T-helper 17 cell (primary cell): Measurements from ENCODE around the gene MYO9B. TPM values are rescaled to one million over a fixed set of nuclear protein-coding genes. Genes with fewer than 3 reads are reported as not detected.
A peak's percentile ranks its signal among the peaks of the same experiment; 100 is the strongest.
"Not testable (repeated sequence)": the region's sequence is repeated elsewhere in the genome, so short reads cannot be mapped to it uniquely, and the experiment has no call there.

Experiments
- ATAC-seq: fragments of 150-1000 bp; cut with Tn5 transposase; 2 replicates; pipeline ENCODE4 v1.10.0; 2021; ENCODE audit warnings: mild to moderate bottlenecking, moderate library complexity
- DNase-seq, 3 donors: peaks; one replicate each; pipeline versions ENCODE4 v3.0.0 to v3.0.0-alpha.2; 2020 to 2021
- H3K9me3 ChIP-seq: one replicate; pipeline ENCODE4 v1.7.0; 2013; ENCODE audit warnings: low read length, mild to moderate bottlenecking; ENCODE audit not compliant: control insufficient read depth, poor library complexity, severe bottlenecking
- H3K27ac Mint-ChIP-seq: one replicate; pipeline ENCODE4 v1.8.0; 2022; ENCODE audit warnings: mild to moderate bottlenecking, moderate library complexity, mixed read lengths
- H3K27me3 Mint-ChIP-seq: one replicate; pipeline ENCODE4 v1.8.0; 2022; ENCODE audit warnings: mixed read lengths
- H3K36me3 Mint-ChIP-seq: one replicate; pipeline ENCODE4 v1.8.0; 2022; ENCODE audit warnings: low read depth, mixed read lengths
- H3K4me1 Mint-ChIP-seq: one replicate; pipeline ENCODE4 v1.8.0; 2022; ENCODE audit warnings: mild to moderate bottlenecking, mixed read lengths
- H3K4me3 Mint-ChIP-seq: one replicate; pipeline ENCODE4 v1.8.0; 2022; ENCODE audit warnings: mild to moderate bottlenecking, moderate library complexity, mixed read lengths
- total RNA-seq, 4 donors: library from RNA in 2 of 4; stranded (reverse) in 2 of 4; gene quantifications; one replicate each; pipeline ENCODE4 v1.2.3 and lab custom pipeline; 2022 to 2026

MYO9B gene
- total RNA-seq, 2 donors from 2014 or later, result 202 to 220 TPM

GRCh38 chr19:17136617-17137016 is 61.0 kb downstream of the MYO9B start:
- no peaks in the 10 kb centered on the region for H3K9me3 ChIP-seq
- ATAC-seq (no peak), DNase-seq (no peak)
- Mint-ChIP-seq H3K27ac (peak overlapping the region; percentile 57), H3K4me3 (no peak overlapping the region), H3K27me3 (no peaks in the 10 kb centered on the region), H3K36me3 (no peaks in the 10 kb centered on the region), H3K4me1 (peaks cover 5% of the 10 kb centered on the region)

- H3K27ac Mint-ChIP-seq, result peak overlapping the region; percentile 61
- peaks cover 7% of the 10 kb centered on the region for H3K4me1 Mint-ChIP-seq
- no peaks in the 10 kb centered on the region for H3K9me3 ChIP-seq
- DNase-seq (no peak), ATAC-seq (no peak)
- H3K27me3 Mint-ChIP-seq, result no peaks in the 10 kb centered on the region
- H3K36me3 Mint-ChIP-seq, result no peaks in the 10 kb centered on the region
- H3K4me3 Mint-ChIP-seq, result peak overlapping the region; percentile 59
These were observed 61.8 kb downstream of the MYO9B start for GRCh38 chr19:17137417-17137816.

GRCh38 chr19:17138052-17138846 is 62.7 kb downstream of the MYO9B start:
- H3K4me1 Mint-ChIP-seq, DNase-seq, H3K27me3 Mint-ChIP-seq, H3K9me3 ChIP-seq, H3K4me3 Mint-ChIP-seq, H3K27ac Mint-ChIP-seq, H3K36me3 Mint-ChIP-seq: not testable (repeated sequence)
- peak; percentile 30 for ATAC-seq

- peaks cover 7% of the 10 kb centered on the region for H3K4me1 Mint-ChIP-seq
- no peaks in the 10 kb centered on the region for H3K27me3 Mint-ChIP-seq
- DNase-seq, result no peak
- no peaks in the 10 kb centered on the region for H3K36me3 Mint-ChIP-seq
- H3K27ac Mint-ChIP-seq, result no peak overlapping the region
- no peak for ATAC-seq
- H3K9me3 ChIP-seq, result no peaks in the 10 kb centered on the region
- H3K4me3 Mint-ChIP-seq, result no peak overlapping the region
These were observed 63.5 kb downstream of the MYO9B start for GRCh38 chr19:17138937-17139598.

GRCh38 chr19:17144771-17145170 is 69.2 kb downstream of the MYO9B start:
- H3K27me3 Mint-ChIP-seq, H3K9me3 ChIP-seq, H3K4me3 Mint-ChIP-seq, H3K27ac Mint-ChIP-seq, ATAC-seq, DNase-seq, H3K36me3 Mint-ChIP-seq: not testable (repeated sequence)
- peaks cover 13% of the 10 kb centered on the region for H3K4me1 Mint-ChIP-seq

- no peak overlapping the region for H3K27ac Mint-ChIP-seq
- no peak for ATAC-seq
- no peak overlapping the region for H3K4me3 Mint-ChIP-seq
- no peaks in the 10 kb centered on the region for H3K9me3 ChIP-seq
- no peaks in the 10 kb centered on the region for H3K36me3 Mint-ChIP-seq
- peaks cover 13% of the 10 kb centered on the region for H3K4me1 Mint-ChIP-seq
- H3K27me3 Mint-ChIP-seq, result no peaks in the 10 kb centered on the region
- DNase-seq, result no peak
These were observed 70.2 kb downstream of the MYO9B start for GRCh38 chr19:17145546-17146497.

- no peak overlapping the region for H3K4me3 Mint-ChIP-seq
- peaks cover 11% of the 10 kb centered on the region for H3K4me1 Mint-ChIP-seq
- ATAC-seq (no peak), DNase-seq (no peak)
- H3K27me3 Mint-ChIP-seq, result no peaks in the 10 kb centered on the region
- H3K27ac Mint-ChIP-seq, result peak overlapping the region; percentile 73
- peaks cover 3% of the 10 kb centered on the region for H3K36me3 Mint-ChIP-seq
- H3K9me3 ChIP-seq, result no peaks in the 10 kb centered on the region
These were observed 72.6 kb downstream of the MYO9B start for GRCh38 chr19:17148130-17148529.

GRCh38 chr19:17149393-17150135 is 74.0 kb downstream of the MYO9B start:
- Mint-ChIP-seq H3K4me1 (peaks cover 8% of the 10 kb centered on the region), H3K36me3 (peaks cover 5% of the 10 kb centered on the region), H3K27me3 (no peaks in the 10 kb centered on the region), H3K27ac (no peak overlapping the region), H3K4me3 (no peak overlapping the region)
- DNase-seq (no peak), ATAC-seq (no peak)
- H3K9me3 ChIP-seq, result no peaks in the 10 kb centered on the region

GRCh38 chr19:17153996-17154395 is 78.4 kb downstream of the MYO9B start:
- Mint-ChIP-seq H3K4me3 (no peak overlapping the region), H3K4me1 (peaks cover 2% of the 10 kb centered on the region), H3K36me3 (peaks cover 5% of the 10 kb centered on the region), H3K27me3 (no peaks in the 10 kb centered on the region), H3K27ac (no peak overlapping the region)
- DNase-seq (no peak), ATAC-seq (no peak)
- H3K9me3 ChIP-seq, result no peaks in the 10 kb centered on the region

GRCh38 chr19:17155251-17155650 is 79.7 kb downstream of the MYO9B start:
- H3K27ac Mint-ChIP-seq, result no peak overlapping the region
- ATAC-seq (no peak), DNase-seq (no peak)
- no peaks in the 10 kb centered on the region for H3K27me3 Mint-ChIP-seq
- peaks cover 5% of the 10 kb centered on the region for H3K36me3 Mint-ChIP-seq
- peaks cover 4% of the 10 kb centered on the region for H3K4me1 Mint-ChIP-seq
- no peaks in the 10 kb centered on the region for H3K9me3 ChIP-seq
- no peak overlapping the region for H3K4me3 Mint-ChIP-seq

GRCh38 chr19:17156296-17156946 is 80.8 kb downstream of the MYO9B start:
- Mint-ChIP-seq H3K27me3 (no peaks in the 10 kb centered on the region), H3K4me1 (peaks cover 4% of the 10 kb centered on the region), H3K4me3 (no peak overlapping the region), H3K36me3 (peaks cover 5% of the 10 kb centered on the region), H3K27ac (no peak overlapping the region)
- ATAC-seq (no peak), DNase-seq (no peak)
- H3K9me3 ChIP-seq, result no peaks in the 10 kb centered on the region

GRCh38 chr19:17156947-17157302 is 81.3 kb downstream of the MYO9B start:
- H3K4me3 Mint-ChIP-seq, result no peak overlapping the region

More at GRCh38 chr19:17156947-17157302, 81.3 kb downstream of the MYO9B start:
- ATAC-seq (peak; percentile 46), DNase-seq (no peak)
- Mint-ChIP-seq H3K27me3 (no peaks in the 10 kb centered on the region), H3K27ac (no peak overlapping the region), H3K36me3 (peaks cover 5% of the 10 kb centered on the region), H3K4me1 (peaks cover 2% of the 10 kb centered on the region)
- H3K9me3 ChIP-seq, result no peaks in the 10 kb centered on the region
